ENCODE data around the gene NHERF2. TPM values are rescaled to one million over a fixed set of nuclear protein-coding genes. Genes with fewer than 3 reads are reported as not detected.

The NHERF2 gene
- total RNA-seq, 1 donor from 2014 or later = 235 TPM

- DNase-seq (no peak), ATAC-seq (no peak)
- intact Hi-C loops (cut with micrococcal nuclease) = no loop called here
Observed at GRCh38 chr16:2066139-2066538, 39.4 kb downstream of the NHERF2 start.

DNA sequence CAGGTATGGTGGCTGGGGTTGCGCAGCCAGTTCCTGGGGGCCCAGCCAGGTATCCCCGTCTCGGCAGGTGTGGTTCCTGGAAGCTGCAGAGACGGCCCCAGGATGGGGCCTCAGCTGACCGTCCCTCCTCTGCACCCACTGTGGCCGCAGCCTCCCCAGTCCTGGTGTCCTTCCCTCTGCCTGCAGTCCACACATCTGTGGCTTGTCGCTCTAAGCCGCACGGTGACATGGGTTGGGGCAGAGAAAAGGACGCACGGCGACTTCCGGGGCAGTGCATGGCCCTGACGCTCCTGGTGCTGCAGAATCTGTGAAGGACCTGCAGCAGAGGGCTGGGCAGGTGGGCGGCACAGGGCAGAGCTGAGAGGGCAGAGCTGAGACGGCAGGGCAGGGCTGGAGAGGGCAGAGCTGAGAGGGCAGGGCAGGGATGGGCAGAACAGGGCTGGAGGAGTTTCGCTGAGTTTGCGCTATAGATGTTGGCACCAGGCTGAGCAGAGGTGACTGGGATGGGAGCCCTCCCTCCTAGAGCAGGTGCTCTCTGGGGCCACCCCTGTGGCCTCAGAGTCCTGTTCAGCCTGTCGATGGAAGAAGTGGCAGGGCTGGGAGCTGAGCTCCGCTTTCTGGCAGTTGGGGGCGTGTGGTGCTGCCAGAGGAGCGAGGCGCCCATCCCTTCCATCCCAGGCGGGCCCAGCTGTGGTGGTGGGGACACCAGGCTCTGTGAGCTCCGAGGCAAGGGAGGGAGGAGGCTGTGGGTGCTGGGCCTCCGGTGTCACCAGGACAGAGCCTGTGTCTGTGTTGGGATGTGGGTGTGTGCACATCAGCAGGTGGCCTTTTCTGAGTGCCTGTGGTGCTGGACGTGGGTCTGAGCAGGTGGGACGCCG is 44.1 kb downstream of the NHERF2 start:
- ATAC-seq = no peak
- intact Hi-C loops (cut with micrococcal nuclease) = no loop called here
- no peak for DNase-seq

DNA sequence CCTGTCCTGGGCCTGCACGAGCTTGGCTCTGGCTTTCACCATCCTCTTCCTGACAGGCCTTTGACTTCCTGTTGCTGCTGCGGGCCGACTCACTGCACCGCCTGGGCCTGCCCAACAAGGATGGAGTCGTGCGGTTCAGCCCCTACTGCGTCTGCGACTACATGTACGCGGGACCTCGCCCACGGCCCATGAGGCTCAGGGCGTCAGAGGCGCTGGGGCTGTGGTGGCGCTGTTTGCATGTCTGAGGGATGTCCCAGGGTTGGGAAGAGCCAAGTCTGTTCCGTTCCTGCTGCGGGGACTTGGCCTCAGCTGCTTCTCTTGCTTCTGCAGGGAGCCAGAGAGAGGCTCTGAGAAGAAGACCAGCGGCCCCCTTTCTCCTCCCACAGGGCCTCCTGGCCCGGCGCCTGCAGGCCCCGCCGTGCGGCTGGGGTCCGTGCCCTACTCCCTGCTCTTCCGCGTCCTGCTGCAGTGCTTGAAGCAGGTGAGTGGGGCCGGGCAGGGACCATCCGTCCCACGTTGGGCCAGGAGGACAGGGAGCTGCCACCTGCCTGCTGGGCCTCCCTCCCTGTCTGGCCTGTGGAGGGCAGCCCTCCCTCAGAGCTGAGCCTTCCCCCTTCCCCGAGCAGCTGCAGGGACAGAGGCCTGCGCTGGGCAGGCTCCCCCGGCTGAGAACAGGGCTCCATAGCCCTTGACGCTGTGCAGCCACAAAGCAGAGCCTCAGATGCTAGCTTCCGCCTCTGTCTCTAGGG is 44.9 kb downstream of the NHERF2 start:
- ATAC-seq (peak; percentile 43), DNase-seq (no peak)
- intact Hi-C loops (cut with micrococcal nuclease) = no loop called here

- no peak for DNase-seq
- ATAC-seq = no peak
- intact Hi-C loops (cut with micrococcal nuclease) = no loop called here
Observed at GRCh38 chr16:2072926-2073325, 46.2 kb downstream of the NHERF2 start.

GRCh38 chr16:2074071-2074470 is 47.4 kb downstream of the NHERF2 start:
- DNase-seq (no peak), ATAC-seq (no peak)
- intact Hi-C loops (cut with micrococcal nuclease) = no loop called here

DNA sequence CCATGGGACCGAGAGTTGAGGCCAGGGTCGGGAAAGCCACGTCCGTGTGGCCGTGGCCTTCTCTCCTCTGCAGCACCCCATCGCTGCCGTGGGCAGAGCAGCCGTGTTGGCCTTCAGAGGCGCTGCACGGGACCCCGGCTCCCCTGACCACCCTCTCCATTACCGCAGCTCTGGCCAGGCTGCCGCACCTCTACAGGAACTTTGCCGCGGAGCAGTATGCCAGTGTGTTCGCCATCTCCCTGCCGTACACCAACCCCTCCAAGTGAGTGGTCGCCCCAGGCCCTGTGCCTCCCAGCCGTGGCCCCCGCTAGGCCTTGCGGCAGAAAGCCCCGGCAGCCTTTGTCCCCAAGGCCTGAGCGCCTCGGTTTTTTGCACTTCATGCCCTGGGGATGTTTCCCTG is 48.9 kb downstream of the NHERF2 start:
- no peak for DNase-seq
- intact Hi-C loops (cut with micrococcal nuclease) = no loop called here
- ATAC-seq = no peak

DNA sequence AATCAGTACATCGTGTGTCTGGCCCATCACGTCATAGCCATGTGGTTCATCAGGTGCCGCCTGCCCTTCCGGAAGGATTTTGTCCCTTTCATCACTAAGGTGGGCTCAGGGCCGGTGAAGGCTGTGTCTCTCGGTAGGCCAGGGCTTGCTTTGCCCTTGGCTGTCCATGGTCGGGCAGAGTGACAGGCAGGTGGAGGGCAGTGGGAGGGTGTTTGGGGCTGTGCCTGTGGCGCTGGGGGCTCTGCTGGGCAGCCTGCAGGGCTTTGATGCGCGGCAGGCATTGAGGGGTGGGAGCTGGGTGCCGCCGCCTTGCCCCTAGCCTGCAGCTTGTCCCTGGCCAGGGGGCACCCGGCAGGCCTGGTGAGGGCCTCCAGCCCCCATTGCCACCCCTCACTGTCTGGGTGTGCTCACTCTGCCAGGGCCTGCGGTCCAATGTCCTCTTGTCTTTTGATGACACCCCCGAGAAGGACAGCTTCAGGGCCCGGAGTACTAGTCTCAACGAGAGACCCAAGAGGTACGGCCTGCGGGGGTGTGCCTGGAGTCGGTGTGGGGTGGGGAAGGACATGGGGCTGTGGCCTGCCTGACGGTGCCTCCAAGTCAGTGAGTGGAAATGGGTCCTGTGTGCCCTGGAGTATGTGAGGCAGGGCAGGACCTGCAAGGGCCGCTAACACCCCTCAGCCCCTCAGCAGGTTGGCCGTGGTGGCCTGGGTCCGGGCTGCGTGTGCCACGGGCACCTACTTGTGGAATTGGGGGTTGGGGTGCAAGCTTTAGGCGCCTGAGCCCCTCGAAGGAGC is 49.6 kb downstream of the NHERF2 start:
- DNase-seq (no peak), ATAC-seq (no peak)
- intact Hi-C loops (cut with micrococcal nuclease) = no loop called here

DNA sequence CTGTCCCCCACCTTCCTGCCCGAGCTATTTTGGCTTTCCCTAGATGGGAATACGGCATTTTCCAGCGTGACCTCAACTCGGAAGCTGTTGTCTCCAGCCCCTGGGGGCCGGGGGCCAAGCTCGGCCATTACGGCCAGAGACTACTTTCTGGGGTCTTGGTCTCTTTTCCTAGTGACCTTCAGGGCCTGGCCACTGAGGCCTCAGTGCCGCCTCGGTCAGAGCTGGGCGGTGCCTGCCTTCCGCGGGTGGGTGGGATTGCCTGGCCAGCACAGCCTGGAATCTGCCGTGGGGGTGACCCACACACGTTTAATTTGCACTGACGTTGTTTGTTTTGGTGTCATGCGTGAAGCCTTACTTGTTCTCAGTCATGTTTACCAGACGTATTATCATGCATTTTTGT is 50.3 kb downstream of the NHERF2 start:
- no peak for ATAC-seq
- intact Hi-C loops (cut with micrococcal nuclease) = no loop called here
- DNase-seq = no peak

DNA sequence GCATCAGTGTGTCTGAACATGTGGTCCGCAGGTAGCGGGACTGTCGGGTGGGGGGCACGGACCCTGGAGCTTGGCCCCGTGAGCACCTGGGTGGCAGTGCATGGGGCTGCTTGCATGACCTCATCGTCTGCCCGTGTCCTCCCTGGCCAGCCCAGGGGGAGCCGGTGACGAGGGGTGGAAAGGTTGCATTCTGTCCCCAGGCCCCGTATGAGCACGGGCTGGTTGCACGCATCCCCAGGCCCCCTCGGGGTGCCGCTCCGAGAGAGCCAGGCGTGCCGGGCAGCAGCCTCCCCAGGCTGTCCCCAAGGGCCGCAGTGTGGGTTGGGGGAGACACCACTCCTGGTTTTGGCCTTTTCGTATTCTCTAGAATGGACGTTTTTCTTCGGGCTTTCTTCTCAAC is 51.0 kb downstream of the NHERF2 start:
- intact Hi-C loops (cut with micrococcal nuclease) = no loop called here
- DNase-seq (no peak), ATAC-seq (no peak)

DNA sequence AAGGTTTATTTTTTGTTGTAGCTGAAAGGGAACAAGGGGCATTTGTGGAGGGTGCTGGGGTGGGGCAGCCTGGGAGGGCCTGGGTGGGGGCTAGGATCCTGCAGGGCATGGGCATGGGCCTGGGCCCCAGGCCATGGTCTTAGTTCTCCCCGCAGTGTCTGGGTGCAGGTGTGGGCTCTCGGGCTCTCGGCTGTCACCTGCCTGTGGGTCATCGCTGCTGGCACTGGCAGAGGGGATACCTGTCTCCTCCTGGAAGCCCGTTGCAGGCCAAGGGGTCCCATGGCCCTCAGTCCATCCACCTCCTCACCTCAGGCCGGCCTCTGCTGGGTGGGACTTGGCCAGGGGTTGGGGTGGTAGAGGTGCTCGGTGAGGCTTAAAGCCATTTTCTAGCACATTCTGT is 51.4 kb downstream of the NHERF2 start:
- intact Hi-C loops (cut with micrococcal nuclease) = no loop called here
- ATAC-seq (no peak), DNase-seq (no peak)

GRCh38 chr16:2078691-2079090 is 52.0 kb downstream of the NHERF2 start:
- intact Hi-C loops (cut with micrococcal nuclease) = no loop called here
- ATAC-seq = no peak

GRCh38 chr16:2079311-2079800 is 52.7 kb downstream of the NHERF2 start:
- intact Hi-C loops (cut with micrococcal nuclease) = no loop called here
- no peak for ATAC-seq
- DNase-seq = no peak

More at GRCh38 chr16:2078691-2079090, 52.0 kb downstream of the NHERF2 start:
- DNase-seq = no peak

DNA sequence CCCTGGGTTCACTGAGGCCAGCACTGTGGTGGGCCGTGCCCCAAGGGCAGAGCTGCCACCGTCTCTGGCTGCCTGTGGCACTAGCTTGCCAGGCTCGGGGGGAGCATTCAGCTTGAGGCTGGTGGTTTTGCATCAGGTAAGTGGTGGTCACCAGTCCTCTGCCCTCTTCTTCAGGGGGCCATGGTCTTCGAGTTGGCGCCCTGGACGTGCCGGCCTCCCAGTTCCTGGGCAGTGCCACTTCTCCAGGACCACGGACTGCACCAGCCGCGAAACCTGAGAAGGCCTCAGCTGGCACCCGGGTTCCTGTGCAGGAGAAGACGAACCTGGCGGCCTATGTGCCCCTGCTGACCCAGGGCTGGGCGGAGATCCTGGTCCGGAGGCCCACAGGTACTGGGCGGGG is 53.3 kb downstream of the NHERF2 start:
- intact Hi-C loops (cut with micrococcal nuclease) = no loop called here
- DNase-seq (no peak), ATAC-seq (no peak)

DNA sequence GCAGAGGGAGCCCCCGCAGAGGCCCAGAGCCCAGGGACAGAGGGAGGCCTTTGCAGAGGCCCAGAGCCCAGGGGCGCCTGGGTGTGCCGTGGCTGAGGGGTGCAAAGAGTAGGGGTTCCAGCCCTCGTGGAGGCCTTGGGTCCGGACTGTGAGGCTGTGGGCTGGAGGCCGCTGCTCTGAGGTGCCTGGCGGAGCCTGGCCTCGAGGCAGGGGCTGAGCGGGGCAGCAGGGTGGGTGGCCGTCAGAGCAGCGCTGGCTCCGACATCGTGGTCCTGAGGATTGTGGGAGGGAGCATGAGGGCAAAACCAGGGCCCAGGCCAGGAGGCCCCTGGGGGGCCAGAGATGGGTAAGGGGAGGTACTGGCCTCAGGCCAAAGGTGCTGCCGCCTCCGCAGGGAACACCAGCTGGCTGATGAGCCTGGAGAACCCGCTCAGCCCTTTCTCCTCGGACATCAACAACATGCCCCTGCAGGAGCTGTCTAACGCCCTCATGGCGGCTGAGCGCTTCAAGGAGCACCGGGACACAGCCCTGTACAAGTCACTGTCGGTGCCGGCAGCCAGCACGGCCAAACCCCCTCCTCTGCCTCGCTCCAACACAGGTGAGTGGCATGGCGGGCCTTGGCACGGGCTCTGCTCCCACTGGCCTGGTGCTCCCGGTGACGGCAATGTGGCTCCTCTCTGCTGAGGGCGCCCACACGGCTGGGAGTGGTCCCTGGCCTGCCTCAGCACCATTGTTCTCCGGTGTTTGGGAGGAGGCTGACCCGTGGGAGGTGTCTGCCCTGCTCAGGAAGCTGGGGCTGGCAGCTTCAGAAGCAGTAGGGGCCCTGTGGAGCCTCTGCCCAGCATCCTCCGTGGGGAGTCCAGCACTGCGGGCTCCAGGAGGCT is 54.7 kb downstream of the NHERF2 start:
- ATAC-seq = peak; percentile 10
- no peak for DNase-seq
- intact Hi-C loops (cut with micrococcal nuclease) = no loop called here

DNA sequence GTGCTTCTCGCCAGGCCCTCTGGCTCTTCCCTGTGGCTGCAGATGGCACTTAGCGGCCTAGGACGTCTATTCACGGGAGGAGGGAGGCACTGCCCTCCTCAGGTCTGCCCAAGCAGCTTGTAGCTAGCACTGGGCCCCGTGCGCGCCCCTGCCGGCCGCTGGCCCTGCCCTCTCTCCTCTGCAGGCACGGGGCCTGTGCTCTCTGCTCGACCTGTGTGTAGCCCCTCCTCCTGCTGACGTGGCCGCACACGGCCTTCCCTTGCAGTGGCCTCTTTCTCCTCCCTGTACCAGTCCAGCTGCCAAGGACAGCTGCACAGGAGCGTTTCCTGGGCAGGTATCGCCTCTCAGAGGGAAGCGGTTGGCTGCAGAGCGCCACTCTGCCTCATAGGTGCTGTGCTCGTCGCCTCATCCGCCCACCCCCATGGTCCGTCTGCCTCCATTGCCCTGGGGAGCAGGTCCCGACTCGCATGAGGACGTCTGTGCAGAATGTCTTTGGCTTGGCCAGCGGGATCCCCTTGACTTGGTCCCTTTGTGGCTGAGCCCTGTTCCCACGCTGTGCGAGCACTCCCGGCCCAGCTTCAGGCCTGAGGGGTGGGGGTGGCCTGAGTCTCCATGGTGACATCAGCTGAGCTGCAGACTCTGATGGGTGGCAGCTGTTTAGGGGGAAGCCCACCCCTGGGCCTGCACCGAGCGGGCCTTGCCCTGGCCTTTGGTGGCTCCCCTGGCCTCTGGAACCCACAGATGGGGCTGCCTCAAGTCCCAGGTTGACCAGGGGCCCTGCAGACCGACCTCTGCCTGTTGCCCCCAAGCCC is 55.7 kb downstream of the NHERF2 start:
- ATAC-seq (peak; percentile 64), DNase-seq (peak; percentile 73)
- intact Hi-C loops (cut with micrococcal nuclease) = no loop called here

DNA sequence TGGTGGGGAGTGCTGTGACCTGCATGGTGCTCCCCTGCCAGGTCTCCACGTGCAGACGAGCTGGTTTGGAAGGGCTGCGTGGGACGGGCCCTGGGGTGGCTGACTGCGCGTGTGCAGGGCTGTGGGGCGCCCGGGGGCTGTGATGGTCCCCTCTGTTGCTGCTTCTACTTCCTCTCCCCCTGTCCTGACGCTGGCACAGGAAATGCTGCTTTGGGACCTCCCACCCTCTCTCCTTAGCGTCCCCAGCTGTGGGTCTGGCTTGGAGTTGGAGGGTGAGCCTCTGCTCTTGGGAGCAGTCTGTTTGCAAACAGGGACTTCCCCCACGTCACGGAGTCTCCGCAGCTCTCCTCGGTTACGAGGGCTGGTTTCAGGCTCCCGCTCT is 56.3 kb downstream of the NHERF2 start:
- ATAC-seq = peak; percentile 9

GRCh38 chr16:2083409-2083808 is 56.7 kb downstream of the NHERF2 start:
- DNase-seq (no peak), ATAC-seq (no peak)
- intact Hi-C loops (cut with micrococcal nuclease) = no loop called here

More for the DNA sequence above, 56.3 kb downstream of the NHERF2 start:
- intact Hi-C loops (cut with micrococcal nuclease) = no loop called here
- no peak for DNase-seq
